ENCODE results near the gene RIGI.

RIGI gene

DNA sequence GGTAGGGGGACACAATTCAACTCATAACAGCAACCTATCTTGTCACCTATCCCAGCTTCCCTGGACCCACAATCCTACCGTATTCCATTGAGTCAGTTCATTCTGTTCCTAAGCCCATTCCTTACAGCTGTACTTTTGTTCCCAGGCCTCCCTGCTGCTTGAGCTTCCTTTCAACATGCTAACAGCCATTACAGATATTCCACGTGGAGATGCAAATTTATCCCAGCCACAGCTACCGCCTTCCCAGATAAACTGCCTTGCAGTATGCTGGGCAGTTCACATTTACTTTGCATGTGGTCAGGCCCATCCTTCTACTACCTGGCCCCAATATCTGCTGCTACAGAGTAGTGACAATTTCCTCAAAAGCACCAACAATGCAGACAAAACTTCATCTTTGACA is 23.0 kb downstream of the RIGI start (continued):
- TF ChIP-seq, protein P1, sequence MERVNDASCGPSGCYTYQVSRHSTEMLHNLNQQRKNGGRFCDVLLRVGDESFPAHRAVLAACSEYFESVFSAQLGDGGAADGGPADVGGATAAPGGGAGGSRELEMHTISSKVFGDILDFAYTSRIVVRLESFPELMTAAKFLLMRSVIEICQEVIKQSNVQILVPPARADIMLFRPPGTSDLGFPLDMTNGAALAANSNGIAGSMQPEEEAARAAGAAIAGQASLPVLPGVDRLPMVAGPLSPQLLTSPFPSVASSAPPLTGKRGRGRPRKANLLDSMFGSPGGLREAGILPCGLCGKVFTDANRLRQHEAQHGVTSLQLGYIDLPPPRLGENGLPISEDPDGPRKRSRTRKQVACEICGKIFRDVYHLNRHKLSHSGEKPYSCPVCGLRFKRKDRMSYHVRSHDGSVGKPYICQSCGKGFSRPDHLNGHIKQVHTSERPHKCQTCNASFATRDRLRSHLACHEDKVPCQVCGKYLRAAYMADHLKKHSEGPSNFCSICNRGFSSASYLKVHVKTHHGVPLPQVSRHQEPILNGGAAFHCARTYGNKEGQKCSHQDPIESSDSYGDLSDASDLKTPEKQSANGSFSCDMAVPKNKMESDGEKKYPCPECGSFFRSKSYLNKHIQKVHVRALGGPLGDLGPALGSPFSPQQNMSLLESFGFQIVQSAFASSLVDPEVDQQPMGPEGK (CRISPR knock-in tag; IDR thresholded peaks at IDR 0.05; ENCODE audit: borderline replicate concordance): no peak

DNA sequence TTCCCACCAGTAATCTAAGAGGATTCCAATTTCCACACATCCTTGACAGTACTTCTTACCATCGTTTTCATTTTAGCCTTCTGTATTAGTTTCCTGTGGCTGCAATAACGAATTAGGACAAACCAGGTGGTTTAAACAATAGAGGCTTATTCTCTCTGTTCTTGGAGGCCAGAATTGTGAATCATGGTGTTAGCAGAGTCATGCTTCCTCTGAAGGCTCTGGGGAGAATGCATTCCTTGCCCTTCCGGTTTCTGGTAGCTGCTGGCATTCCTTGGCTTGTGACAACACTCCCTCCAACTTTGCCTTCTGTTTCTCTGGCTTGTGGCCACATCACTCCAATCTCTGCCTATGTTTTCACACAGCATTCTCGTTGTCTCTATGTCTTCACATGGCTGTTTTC is 23.5 kb downstream of the RIGI start:
- TF ChIP-seq OSR1 (CRISPR knock-in tag; IDR thresholded peaks at IDR 0.05) (no peak), ISL1 (CRISPR knock-in tag; IDR thresholded peaks at IDR 0.05) (no peak), ESRRG (CRISPR knock-in tag; IDR thresholded peaks at IDR 0.05) (no peak), TOX (CRISPR knock-in tag; IDR thresholded peaks at IDR 0.05; ENCODE audit: borderline replicate concordance) (no peak), ZFP30 (CRISPR knock-in tag; IDR thresholded peaks at IDR 0.05) (no peak), ZC3H10 (CRISPR knock-in tag; IDR thresholded peaks at IDR 0.05) (no peak), SNAI2 (CRISPR knock-in tag; IDR thresholded peaks at IDR 0.05) (no peak), ZFP3 (CRISPR knock-in tag; IDR thresholded peaks at IDR 0.05) (no peak), ZNF8 (CRISPR knock-in tag; IDR thresholded peaks at IDR 0.05) (no peak), BACH2 (CRISPR knock-in tag; IDR thresholded peaks at IDR 0.05; ENCODE audit: borderline replicate concordance) (no peak), GLIS3 (CRISPR knock-in tag; IDR thresholded peaks at IDR 0.05) (no peak)
- TF ChIP-seq, protein P1 (CRISPR knock-in tag; IDR thresholded peaks at IDR 0.05; ENCODE audit: borderline replicate concordance): no peak
- TF ChIP-seq, protein P2, sequence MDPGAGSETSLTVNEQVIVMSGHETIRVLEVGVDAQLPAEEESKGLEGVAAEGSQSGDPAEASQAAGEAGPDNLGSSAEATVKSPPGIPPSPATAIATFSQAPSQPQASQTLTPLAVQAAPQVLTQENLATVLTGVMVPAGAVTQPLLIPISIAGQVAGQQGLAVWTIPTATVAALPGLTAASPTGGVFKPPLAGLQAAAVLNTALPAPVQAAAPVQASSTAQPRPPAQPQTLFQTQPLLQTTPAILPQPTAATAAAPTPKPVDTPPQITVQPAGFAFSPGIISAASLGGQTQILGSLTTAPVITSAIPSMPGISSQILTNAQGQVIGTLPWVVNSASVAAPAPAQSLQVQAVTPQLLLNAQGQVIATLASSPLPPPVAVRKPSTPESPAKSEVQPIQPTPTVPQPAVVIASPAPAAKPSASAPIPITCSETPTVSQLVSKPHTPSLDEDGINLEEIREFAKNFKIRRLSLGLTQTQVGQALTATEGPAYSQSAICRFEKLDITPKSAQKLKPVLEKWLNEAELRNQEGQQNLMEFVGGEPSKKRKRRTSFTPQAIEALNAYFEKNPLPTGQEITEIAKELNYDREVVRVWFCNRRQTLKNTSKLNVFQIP (CRISPR knock-in tag; IDR thresholded peaks at IDR 0.05; ENCODE audit: borderline replicate concordance, low read depth): no peak
- TF ChIP-seq, protein P3, sequence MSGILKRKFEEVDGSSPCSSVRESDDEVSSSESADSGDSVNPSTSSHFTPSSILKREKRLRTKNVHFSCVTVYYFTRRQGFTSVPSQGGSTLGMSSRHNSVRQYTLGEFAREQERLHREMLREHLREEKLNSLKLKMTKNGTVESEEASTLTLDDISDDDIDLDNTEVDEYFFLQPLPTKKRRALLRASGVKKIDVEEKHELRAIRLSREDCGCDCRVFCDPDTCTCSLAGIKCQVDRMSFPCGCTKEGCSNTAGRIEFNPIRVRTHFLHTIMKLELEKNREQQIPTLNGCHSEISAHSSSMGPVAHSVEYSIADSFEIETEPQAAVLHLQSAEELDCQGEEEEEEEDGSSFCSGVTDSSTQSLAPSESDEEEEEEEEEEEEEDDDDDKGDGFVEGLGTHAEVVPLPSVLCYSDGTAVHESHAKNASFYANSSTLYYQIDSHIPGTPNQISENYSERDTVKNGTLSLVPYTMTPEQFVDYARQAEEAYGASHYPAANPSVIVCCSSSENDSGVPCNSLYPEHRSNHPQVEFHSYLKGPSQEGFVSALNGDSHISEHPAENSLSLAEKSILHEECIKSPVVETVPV (CRISPR knock-in tag; IDR thresholded peaks at IDR 0.05): no peak
- TF ChIP-seq, protein P4, sequence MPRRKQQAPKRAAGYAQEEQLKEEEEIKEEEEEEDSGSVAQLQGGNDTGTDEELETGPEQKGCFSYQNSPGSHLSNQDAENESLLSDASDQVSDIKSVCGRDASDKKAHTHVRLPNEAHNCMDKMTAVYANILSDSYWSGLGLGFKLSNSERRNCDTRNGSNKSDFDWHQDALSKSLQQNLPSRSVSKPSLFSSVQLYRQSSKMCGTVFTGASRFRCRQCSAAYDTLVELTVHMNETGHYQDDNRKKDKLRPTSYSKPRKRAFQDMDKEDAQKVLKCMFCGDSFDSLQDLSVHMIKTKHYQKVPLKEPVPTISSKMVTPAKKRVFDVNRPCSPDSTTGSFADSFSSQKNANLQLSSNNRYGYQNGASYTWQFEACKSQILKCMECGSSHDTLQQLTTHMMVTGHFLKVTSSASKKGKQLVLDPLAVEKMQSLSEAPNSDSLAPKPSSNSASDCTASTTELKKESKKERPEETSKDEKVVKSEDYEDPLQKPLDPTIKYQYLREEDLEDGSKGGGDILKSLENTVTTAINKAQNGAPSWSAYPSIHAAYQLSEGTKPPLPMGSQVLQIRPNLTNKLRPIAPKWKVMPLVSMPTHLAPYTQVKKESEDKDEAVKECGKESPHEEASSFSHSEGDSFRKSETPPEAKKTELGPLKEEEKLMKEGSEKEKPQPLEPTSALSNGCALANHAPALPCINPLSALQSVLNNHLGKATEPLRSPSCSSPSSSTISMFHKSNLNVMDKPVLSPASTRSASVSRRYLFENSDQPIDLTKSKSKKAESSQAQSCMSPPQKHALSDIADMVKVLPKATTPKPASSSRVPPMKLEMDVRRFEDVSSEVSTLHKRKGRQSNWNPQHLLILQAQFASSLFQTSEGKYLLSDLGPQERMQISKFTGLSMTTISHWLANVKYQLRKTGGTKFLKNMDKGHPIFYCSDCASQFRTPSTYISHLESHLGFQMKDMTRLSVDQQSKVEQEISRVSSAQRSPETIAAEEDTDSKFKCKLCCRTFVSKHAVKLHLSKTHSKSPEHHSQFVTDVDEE (CRISPR knock-in tag; IDR thresholded peaks at IDR 0.05): no peak
- ATAC-seq: no peak

DNA sequence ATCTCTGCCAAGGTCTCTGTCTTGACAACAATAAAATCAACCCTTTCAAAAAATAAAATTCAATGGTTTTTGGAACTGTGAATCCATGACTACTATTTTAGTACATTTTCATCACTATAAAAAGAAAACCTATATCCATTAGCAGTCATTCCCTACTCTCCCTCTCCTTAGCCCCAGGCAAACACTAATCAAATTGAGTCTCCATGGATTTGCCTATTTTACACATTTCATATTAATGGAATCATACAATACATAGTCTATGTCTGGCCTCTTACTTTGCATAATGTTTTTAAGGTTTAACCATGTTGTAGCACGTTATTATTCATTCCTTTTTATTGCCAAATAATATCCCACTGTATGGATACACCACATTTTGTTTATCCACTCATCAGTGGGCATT is 24.1 kb downstream of the RIGI start:
- no peak for ATAC-seq
- TF ChIP-seq, protein P4 (CRISPR knock-in tag; IDR thresholded peaks at IDR 0.05): no peak
- no peak for TF ChIP-seq SNAI2 (CRISPR knock-in tag; IDR thresholded peaks at IDR 0.05)
- TF ChIP-seq, protein P2 (CRISPR knock-in tag; IDR thresholded peaks at IDR 0.05; ENCODE audit: borderline replicate concordance, low read depth): no peak
- TF ChIP-seq TOX (CRISPR knock-in tag; IDR thresholded peaks at IDR 0.05; ENCODE audit: borderline replicate concordance): no peak
- TF ChIP-seq ZFP30 (CRISPR knock-in tag; IDR thresholded peaks at IDR 0.05): no peak
- no peak for TF ChIP-seq PPARA (CRISPR knock-in tag; IDR thresholded peaks at IDR 0.05; ENCODE audit: borderline replicate concordance)
- TF ChIP-seq ISL1 (CRISPR knock-in tag; IDR thresholded peaks at IDR 0.05): no peak
- no peak for TF ChIP-seq OSR1 (CRISPR knock-in tag; IDR thresholded peaks at IDR 0.05)
- no peak for TF ChIP-seq ARNTL (CRISPR knock-in tag; IDR thresholded peaks at IDR 0.05; ENCODE audit: borderline replicate concordance, low read depth)
- no peak for TF ChIP-seq ZFP3 (CRISPR knock-in tag; IDR thresholded peaks at IDR 0.05)
- no peak for TF ChIP-seq BACH2 (CRISPR knock-in tag; IDR thresholded peaks at IDR 0.05; ENCODE audit: borderline replicate concordance)
- no peak for TF ChIP-seq CSDC2 (CRISPR knock-in tag; IDR thresholded peaks at IDR 0.05)
- TF ChIP-seq, protein P3 (CRISPR knock-in tag; IDR thresholded peaks at IDR 0.05): no peak
- no peak for TF ChIP-seq ZNF8 (CRISPR knock-in tag; IDR thresholded peaks at IDR 0.05)
- no peak for TF ChIP-seq TCF4 (CRISPR knock-in tag; IDR thresholded peaks at IDR 0.05; ENCODE audit: borderline replicate concordance)

Measured in SK-N-SH treated with all-trans-retinoic acid at 6 μM for 48 hours (cell line).